Measurements from ENCODE around the gene MYL6.

Gene MYL6

DNA sequence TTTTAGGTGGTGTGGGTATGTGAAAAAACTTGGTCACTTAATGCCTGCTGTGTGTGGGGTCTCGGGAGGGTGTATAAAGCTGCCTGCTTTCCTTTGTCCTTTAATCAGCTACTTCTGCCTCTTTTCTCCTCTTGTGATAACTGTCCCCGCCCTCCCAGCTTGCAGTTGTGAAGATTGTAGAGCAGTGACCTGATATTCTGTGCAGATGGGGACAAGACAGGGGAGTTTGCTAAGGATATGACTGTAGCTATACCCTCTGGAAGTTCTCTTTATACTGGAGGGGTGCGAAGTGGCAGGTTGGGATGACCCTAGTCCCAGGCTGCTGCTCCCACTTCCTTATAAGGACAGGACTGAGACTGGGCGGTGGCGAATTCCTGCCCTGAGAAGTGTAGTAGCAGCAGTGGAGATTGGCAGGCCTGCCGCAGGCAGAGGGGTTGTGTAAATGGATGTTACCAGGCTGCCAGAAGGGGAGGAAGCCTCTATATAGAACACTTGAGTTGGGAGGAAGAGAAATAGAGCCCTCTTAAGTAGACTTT is 835 bp downstream of the MYL6 start:
- DNase-seq = no peak

DNA sequence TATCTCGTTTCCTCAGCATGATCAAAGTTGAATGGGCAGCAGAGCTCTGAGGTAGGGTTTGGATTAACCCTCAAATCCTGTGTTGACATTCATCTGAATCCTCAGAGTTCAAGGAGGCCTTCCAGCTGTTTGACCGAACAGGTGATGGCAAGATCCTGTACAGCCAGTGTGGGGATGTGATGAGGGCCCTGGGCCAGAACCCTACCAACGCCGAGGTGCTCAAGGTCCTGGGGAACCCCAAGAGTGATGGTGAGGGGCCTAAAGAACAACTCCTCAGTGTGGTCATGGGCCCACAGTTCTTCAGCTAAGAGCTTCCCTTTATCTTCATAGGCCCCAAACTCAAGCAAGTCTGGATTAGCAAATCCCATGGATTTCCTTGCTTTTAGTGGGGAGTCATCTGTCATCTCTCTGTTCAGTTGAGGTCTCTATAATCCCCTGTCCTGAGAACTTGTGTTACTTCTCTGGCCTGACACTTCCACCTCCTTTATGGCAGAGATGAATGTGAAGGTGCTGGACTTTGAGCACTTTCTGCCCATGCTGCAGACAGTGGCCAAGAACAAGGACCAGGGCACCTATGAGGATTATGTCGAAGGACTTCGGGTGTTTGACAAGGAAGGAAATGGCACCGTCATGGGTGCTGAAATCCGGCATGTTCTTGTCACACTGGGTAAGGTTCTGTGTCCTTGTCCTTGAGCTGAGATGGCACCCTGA is 1.5 kb downstream of the MYL6 start:
- DNase-seq = no peak

DNA sequence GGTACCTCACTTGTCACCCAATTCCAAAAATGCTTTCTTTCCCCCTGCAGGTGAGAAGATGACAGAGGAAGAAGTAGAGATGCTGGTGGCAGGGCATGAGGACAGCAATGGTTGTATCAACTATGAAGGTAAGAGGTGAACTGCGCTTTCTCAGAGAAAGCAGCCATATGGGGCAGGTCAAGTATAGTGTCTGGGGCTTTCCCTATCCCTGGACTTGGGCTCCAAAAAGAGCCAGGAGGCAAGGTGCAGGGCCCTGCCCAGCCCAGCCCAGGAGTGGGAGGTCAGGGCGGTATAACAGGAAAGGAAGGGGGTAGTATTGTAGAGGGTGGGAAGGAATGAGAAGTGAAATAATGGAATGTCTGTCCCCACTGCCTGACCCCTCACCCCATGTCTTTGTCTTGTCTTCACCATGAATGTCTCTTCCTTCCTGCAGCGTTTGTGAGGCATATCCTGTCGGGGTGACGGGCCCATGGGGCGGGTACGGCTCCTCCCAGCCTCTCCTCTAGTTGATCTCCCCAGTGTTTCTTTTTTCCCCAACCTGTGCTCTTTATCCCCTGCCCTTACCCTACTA is 2.1 kb downstream of the MYL6 start:
- no peak for DNase-seq

DNA sequence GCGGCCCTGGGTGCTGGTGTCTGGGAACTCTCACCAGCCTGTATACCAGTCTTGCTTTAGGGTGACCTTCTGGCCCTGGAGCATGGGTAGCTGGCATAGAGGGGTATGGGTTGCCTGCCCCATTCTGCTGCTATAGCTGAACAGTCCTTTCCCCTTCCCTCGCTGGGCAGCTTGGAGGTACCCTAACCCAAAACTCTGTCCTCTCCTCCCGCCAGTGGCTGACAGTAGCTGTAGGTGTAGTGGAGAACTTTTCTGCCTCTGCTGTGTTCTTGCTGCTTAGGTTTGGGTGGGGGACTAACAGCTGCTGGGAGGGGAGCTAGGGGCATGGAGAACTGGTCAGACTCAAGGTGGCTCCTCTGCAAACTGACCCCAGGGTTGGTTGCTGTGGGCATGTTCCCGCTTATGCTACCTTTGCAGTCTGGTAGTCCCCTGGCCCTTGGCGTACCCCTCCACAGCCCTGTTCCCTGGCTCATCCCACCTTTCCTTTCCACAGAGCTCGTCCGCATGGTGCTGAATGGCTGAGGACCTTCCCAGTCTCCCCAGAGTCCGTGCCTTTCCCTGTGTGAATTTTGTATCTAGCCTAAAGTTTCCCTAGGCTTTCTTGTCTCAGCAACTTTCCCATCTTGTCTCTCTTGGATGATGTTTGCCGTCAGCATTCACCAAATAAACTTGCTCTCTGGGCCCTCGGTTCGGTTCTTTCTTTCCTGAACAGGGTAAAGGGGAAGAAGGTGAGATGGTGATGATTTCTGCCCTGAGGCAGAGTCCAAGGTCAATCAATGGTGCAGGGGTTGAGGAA is 2.9 kb downstream of the MYL6 start:
- no peak for DNase-seq

DNA sequence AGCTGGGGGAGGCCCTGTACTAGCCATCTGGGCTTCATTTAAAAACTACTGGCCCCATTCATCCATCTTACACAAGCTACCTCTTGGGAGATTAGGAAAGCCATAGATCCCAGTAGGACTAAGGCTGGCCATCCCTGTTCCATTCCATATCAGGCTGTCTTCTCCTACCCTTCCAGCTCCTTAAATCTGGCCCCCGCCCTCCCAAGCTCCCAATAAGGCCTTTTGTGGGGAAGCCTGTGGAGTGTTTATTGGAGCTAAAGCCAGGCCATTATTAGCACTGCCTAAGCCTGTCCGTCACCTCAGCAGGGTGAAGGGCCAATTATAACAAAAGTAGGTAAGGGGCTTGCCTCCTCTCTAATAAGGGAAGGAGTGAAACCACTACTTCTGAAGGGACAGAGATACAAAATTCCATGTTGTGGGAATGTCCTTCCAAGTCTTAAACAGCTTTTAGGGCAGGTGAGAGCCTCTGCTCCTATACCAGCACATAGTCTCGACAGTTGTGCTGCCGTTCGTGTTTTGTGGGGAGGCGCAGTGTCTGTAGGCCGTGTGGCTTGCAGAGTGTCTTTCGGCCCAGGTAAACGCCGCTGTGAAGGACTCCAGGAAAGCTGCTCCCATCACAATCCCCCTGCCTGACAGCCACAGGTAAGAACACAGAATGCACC is 3.7 kb downstream of the MYL6 start:
- DNase-seq = no peak

DNA sequence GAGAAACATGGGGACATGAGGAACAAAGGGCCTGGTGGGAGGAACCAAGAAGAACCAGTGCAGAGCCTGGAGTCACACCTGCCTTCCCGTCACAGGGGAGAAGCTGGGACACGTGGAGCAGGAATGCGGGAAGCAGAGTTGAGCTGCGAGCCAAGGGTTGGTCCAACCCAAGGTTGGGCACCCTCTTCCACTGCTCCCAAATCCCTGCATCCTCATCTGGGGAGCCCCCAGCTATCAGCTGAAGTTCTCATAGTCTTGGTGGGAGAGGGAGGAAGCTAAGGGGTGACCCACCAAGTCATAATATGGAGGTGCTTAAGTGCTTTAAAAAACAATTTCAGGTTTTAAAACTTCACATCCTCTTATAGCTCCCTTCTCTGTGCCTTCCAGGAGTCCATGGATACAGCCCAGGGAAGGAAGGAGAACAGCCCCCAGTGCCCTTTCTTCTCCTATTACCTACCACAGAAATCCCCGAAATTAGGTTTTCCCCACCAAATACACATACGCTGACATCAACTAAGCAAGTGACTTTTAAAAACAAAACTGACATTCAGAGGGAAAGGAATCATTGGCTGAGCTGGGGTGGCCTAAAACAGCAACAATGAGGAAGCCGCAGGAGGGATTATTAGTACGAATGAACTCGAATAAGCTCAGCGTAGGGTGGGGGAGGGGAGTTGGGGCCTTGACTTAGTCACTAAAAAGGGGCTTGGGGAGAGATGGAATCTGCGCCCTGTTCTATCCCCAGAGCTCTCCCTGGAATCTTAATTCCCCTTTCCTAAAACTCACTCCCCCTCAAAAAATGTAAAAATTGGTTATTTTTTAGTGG is 4.5 kb downstream of the MYL6 start:
- no peak for DNase-seq

DNA sequence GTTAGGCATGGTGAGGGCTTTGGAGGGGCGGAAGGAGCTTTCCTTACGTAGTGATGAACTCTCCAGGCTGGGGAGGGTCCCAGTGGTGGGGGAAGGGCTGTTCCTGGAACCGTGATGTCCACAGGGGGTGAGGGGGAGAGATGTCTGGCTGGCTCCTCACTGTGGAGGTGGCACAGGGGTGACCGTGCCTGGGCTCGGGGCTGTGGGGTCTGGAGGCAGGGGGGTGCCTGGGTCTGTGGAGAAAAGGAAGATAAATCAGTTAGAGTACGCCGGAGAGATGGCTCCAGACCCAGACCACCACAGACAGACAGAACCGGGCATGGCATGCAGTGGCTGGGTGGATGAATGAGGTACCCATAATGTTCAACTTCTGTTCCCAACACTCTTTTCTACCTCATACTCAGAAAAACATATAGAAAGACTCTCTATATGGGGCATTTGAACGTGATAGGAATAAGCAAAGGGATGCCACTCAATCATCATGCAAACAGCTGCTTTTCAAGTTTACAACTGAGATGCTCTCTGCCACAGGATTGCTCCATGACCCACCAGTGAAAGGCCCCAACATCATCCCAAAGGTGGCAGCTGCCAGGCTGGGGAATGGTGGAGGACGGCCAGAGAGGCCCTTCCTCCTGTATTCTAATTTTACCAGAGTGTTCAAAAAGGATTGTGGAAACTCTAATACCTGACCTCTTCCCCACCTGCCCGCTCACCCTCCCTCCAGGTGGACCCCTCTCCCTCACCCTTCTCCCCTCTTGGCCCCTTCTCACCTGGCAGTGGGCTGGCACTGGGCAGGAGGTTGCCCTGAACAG is 5.6 kb downstream of the MYL6 start:
- no peak for DNase-seq

DNA sequence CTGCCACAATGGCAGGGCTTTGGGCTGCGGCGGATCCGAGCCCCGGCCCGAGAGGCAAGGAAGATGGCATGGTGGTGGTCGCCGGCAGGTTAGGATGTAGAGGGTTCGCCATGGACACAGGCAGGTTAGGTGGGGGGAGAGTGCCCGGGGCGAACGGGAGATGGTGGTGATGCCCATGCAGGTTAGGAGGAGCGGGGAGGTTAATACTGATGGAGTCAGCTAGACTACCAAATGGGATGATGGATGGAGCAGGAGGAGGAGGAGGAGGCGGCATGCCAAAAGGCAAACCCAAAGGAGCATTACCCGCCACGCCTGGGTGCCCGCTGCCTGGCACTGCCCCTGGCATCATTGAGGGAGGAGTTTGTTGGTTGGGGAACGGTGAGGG is 6.2 kb downstream of the MYL6 start:
- DNase-seq = no peak

DNA sequence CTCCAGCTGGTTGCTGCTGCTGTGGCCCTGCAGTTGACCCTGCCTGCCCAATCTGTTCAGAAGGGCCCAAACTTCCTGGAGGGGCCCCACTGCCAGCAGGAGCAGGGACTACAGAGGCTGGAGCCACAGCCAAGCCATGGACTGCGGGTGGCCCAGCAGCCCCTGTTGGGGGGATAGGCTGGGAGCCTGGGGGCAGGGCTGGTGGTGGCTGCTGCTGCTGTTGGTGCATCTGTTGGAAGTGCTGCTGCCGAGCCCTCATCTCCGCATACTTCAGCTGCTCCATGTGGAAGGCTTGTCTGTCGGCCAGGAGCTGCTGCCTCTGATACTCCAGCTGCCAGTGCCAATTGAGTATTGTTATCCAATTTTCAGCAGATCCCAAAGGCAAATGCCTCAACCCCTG is 7.2 kb downstream of the MYL6 start:
- DNase-seq = no peak

DNA sequence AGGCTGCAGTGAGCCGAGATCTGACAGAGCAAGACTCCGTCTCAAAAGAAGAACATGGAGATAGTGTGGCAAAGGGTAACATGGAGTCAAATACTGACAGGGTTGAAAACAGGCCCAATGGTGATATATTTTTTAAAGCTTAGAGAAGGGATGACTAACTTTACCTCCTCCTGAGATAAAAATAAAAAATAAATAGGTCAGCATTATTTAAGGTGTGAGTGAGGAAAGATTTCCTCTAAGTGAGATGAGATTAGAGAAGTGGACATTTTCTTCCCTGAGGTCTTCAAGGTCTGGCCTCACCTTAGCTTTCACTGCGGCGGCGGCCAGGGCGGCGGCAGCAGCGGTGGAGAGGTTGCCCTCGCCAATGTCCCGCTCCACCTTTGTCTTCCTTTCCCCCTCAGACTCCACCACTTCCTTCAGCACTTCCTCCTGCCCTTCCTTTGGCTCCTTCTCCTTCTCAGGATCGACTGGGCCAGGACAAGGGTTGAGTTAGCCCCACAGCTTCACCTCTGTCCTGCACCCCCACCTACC is 11.1 kb downstream of the MYL6 start:
- DNase-seq = no peak

DNA sequence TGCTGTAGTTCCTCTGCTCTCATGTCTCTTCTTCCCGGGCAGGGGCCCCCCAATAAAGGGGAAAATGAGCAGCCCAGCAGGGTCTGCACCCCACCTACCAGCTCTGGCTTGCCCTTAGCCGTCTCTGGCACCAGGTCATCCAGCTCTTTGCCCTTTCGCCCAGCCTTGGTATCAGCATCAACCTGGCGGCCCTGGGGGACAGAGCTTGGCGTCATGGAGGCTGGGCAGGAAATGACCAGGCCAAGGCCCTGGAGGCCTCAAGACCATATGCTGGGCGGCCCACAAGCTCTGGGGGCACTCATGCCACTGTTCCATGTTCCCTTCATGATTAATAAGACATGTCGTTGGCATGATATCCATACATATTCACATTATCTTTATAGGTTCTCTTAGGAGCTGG is 14.7 kb downstream of the MYL6 start:
- DNase-seq = no peak

DNA sequence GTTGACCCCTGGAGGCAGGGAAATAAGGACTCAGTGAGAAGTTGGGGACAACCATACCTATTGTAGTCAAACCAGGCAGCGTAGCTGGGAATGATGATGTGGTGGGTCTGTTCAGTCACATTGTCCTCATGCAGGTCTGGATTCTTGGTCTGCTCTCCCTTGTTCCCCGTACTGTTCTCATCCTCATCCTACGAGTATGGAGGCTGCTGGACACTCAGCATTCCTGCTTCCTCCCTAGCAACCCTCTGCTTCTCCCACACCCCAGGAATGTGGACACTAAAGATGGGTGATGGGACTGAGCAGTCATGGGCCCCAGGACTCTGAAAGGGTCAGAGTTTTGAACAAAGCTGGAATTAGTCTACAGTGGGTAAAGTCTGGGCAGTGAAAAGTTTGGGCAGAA is 20.2 kb downstream of the MYL6 start:
- no peak for DNase-seq

DNA sequence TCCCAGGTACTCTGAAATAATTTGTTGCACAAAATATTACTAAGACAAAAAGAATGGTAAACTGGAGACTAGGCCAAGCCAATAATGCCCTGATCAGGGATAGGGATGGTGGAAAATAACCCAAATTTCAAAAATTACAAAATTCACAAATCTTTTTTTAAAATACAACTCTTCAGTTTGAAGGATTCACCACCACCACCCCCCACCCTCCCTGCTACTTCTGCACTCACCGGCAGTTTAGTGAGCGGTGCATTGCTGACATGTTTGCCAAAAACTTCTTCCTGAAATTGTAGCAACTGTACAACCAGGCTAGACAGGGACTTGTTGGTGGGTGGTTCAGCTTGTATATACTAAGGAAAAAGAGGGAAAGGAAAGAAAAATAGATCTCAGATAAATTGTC is 28.8 kb downstream of the MYL6 start:
- no peak for DNase-seq

DNA sequence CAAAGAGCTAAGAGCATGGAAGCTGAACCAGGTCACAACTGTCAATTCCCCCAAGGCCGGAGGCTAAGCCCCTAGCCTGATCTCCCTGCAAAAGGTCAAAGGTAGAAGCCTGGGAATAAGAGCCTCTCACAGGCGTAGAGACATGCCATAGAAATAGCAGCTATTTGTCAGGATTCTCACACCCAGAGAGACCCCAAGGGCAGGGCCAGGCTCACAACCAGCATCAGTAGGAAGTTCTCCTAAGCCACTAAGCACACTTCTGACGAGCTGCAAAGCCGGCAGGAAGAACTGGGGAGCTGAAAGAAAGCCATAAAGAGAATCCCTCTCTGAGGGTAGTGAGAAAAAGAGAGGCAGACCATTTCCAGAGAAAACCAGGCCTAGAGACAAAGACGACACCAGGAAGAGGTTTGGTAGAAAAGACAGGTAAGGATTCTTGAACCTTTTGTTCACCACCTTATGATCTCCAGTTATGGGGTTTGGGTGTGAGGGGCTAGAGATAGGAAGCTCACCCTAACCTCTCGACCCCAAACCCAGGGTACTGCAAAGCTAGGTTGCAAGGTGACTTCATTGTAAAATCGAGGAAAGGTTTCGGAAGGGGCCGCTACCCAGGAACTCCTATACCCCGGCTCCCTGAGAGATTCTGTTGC is 30.1 kb downstream of the MYL6 start:
- DNase-seq = no peak

DNA sequence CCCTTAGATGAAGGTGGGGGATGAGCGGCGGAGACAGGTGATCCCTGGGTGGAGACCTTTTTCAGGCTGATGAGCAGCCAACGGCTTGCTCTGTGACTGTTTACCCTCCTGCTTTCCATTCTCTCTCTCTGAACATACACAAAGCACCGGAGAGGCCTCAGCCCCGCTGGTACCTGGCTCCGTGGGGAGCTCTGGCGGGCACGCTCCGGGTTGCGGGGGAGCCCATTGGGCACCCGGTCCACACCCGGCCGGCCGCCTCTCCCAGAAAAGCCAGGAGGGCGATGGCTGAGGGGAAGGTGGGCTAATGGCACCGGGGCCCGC is 30.6 kb downstream of the MYL6 start:
- DNase-seq = no peak

DNA sequence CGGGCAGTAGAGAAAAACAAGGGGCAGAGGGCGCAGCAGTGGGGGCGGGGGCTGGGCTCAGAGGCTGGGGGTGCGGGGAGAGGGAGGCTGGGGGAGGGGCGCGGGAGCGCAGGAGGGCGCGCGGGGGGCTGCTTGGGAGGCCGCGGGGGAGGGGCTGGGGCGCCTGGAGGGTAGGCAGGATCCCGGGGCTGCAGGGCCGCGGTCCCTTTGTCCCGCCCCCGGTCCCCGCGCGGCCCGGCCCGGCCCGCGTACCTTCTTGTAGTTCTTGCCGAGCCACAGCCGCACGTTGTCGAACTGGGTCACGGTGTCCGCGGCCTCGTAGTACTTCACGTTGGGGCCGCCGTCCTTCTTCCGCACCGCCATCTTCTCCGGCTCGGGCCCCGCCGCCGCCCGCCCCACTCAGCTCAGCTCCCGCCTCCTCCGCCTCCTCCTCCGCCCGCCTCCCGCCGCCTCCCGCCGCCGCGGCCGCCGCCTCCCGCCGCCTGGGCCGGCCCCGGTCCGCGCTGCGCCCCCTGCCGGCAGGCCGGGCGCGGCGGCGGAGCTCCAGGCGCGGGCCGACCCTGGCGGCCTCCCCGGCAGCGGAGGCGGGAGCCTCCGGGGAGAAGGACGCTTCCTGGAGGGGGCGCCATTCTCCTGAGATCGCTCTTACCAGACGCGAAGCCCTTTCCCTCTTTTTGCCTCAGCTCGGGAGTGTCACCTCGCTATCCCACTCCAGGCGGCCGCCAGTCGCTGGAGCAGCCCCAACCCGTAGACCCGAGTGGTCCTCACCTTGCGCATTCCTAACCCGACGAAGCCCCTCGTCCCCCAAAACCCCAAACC is 31.1 kb downstream of the MYL6 start, which contains the start of gene SMARCC2:
TSS of gene SMARCC2 (minus strand) at position 385 of the 819 bp plus-strand sequence. CDS start at position 363, 22 bp downstream.
- DNase-seq = peak; percentile 37

DNA sequence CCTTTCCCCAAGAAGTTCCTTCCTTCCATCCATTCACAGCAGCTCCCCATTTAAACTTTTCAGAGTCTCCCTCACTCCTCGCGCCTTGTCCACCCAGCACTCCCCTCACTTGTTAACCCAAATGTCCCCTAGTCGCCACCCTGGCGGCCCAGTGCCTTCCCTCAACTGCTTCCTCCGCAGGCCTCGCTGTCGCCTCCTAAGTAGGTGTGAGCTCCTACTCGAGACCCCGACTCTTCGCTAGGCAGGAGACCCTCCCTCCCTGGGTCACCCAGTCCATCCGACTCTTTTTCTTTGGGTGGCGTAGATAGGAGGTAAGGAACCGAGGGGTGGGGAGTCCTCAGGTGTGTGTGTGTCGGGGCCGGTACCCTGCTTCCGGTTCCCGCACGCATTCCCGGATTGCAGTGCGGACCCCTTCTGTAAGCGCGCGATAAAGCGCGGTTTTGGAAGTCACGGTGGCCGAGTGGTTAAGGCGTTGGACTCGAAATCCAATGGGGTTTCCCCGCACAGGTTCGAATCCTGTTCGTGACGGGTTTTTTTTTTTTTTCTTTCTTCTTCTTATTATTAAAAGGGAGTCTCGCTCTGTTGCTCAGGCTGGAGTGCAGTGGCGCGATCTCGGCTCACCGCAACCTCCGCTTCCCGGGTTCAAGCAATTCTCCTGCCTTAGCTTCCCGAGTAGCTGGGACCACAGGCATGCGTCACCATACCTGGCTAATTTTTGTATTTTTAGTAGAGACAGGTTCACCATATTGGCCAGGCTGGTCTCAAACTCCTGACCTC is 31.9 kb downstream of the MYL6 start:
- DNase-seq = peak; percentile 60

DNA sequence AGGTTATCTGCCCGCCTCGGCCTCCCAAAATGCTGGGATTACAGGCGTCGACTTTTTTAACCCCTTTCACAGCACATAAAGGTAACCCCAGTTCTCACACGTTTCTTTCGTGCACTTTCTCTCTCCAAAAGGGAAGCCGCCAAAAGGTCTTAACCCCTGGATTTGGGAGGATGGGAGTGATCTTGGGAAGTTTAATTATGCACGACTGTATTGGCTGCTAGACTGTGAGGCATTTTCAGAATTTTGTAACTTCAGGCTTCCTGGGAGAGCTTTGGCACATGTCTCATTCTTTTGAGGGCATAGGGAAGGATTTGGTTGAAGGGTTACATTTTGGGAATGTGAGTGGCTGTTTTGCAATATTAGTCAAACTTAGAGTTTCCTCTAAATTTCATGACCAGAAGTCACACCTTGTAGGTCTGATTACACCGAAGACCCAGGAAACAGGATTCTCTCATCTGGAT is 32.6 kb downstream of the MYL6 start:
- no peak for DNase-seq

DNA sequence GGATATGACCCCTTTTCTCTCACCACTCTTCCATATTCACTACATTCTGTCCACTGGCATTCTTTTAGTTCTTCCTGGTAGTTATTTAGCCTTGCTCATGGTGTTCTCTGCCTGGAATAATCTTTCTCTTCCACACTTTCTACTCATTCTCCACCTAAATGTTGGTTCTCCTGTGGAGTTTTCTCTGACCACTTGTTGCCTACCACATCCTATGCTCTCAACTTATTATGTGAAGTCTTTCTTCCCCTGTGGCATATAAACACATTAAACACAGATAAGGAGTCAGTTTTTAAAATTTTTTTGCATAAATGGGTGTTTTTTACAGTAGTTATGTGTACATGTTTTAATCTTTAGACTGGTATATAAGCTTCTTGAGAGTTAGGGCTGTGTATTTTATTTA is 34.4 kb downstream of the MYL6 start:
- no peak for DNase-seq

All from NCI-H187 treated with DMSO at 0.1 percent for 48 hours (cell line).